ENCODE results near the gene RNF157. TPM values are rescaled to one million over a fixed set of nuclear protein-coding genes. Genes with fewer than 3 reads are reported as not detected.

Gene RNF157
- total and polyA plus RNA-seq, 2 of the 13 experiments (the other 11 are each of a cell fraction or from before 2014, with no cell fraction given) = 0.44 to 1.5 TPM

DNA sequence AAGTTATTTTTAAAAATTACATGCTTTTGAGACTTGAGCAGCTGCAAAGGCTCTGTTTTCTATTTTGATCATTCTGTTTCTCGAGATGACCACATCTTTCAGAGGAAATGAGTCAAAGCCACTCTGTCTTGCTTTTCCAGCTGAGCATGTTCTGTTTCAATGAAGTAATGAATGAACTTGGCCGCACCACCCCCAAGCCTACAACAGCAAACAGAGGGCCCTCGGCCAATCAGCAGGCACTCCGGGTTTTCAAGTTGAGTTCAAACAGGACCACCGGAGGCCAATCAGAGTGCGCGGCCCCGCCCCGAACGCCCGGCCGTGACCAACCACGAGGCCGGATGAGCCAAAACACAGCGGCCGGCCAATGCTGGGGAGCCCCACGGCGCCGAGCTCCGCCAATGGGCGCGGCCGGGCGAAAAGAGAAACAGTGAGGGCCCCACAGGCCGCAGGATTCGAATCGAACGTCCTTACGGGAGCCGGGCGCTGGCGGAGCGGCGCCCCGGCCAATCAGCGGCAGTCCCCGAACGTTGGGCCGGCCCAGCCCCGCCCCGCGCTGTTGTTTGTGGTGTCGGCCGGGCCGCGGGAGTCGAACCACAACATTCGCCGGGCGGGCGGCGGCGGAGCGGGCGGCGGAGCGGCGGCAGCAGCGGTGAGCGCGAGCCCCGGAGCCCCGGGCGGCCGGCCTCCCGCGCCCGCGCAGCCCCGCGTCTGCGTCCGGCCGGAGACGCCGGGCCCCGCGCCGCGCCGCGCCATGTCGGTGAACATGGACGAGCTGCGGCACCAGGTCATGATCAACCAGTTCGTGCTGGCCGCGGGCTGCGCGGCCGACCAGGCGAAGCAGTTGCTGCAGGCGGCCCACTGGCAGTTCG is 24.7 kb upstream of the RNF157 start, which contains the start of gene UBALD2 (continued):
- TF ChIP-seq SETDB1 (CRISPR knock-in tag; IDR thresholded peaks at IDR 0.05; ENCODE audit: borderline replicate concordance) = no peak
- TF ChIP-seq, protein P1, sequence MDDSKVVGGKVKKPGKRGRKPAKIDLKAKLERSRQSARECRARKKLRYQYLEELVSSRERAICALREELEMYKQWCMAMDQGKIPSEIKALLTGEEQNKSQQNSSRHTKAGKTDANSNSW (CRISPR knock-in tag; IDR thresholded peaks at IDR 0.05; ENCODE audit: borderline replicate concordance) = no peak
- TF ChIP-seq, protein P2, sequence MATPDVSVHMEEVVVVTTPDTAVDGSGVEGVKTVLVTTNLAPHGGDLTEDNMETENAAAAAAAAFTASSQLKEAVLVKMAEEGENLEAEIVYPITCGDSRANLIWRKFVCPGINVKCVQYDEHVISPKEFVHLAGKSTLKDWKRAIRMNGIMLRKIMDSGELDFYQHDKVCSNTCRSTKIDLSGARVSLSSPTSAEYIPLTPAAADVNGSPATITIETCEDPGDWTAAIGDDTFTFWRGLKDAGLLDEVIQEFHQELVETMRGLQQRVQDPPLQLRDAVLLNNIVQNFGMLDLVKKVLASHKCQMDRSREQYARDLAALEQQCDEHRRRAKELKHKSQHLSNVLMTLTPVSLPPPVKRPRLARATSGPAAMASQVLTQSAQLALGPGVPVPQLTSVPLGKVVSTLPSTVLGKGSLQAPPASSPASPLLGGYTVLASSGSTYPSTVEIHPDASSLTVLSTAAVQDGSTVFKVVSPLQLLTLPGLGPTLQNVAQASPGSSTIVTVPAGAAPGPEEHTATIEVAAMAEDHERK (CRISPR knock-in tag; IDR thresholded peaks at IDR 0.05; ENCODE audit: low read depth) = peak; percentile 76; the same call in 1 of the 2 replicates
- peak; percentile 95 for TF ChIP-seq SP4 (CRISPR knock-in tag; IDR thresholded peaks at IDR 0.05)
- peak; percentile 60 for TF ChIP-seq SIN3B (IDR thresholded peaks at IDR 0.05; ENCODE audit: low read length)
- TF ChIP-seq, protein P3, sequence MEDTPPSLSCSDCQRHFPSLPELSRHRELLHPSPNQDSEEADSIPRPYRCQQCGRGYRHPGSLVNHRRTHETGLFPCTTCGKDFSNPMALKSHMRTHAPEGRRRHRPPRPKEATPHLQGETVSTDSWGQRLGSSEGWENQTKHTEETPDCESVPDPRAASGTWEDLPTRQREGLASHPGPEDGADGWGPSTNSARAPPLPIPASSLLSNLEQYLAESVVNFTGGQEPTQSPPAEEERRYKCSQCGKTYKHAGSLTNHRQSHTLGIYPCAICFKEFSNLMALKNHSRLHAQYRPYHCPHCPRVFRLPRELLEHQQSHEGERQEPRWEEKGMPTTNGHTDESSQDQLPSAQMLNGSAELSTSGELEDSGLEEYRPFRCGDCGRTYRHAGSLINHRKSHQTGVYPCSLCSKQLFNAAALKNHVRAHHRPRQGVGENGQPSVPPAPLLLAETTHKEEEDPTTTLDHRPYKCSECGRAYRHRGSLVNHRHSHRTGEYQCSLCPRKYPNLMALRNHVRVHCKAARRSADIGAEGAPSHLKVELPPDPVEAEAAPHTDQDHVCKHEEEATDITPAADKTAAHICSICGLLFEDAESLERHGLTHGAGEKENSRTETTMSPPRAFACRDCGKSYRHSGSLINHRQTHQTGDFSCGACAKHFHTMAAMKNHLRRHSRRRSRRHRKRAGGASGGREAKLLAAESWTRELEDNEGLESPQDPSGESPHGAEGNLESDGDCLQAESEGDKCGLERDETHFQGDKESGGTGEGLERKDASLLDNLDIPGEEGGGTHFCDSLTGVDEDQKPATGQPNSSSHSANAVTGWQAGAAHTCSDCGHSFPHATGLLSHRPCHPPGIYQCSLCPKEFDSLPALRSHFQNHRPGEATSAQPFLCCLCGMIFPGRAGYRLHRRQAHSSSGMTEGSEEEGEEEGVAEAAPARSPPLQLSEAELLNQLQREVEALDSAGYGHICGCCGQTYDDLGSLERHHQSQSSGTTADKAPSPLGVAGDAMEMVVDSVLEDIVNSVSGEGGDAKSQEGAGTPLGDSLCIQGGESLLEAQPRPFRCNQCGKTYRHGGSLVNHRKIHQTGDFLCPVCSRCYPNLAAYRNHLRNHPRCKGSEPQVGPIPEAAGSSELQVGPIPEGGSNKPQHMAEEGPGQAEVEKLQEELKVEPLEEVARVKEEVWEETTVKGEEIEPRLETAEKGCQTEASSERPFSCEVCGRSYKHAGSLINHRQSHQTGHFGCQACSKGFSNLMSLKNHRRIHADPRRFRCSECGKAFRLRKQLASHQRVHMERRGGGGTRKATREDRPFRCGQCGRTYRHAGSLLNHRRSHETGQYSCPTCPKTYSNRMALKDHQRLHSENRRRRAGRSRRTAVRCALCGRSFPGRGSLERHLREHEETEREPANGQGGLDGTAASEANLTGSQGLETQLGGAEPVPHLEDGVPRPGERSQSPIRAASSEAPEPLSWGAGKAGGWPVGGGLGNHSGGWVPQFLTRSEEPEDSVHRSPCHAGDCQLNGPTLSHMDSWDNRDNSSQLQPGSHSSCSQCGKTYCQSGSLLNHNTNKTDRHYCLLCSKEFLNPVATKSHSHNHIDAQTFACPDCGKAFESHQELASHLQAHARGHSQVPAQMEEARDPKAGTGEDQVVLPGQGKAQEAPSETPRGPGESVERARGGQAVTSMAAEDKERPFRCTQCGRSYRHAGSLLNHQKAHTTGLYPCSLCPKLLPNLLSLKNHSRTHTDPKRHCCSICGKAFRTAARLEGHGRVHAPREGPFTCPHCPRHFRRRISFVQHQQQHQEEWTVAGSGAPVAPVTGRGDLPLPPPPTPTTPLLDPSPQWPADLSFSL (CRISPR knock-in tag; IDR thresholded peaks at IDR 0.05) = no peak
- TF ChIP-seq, protein P4, sequence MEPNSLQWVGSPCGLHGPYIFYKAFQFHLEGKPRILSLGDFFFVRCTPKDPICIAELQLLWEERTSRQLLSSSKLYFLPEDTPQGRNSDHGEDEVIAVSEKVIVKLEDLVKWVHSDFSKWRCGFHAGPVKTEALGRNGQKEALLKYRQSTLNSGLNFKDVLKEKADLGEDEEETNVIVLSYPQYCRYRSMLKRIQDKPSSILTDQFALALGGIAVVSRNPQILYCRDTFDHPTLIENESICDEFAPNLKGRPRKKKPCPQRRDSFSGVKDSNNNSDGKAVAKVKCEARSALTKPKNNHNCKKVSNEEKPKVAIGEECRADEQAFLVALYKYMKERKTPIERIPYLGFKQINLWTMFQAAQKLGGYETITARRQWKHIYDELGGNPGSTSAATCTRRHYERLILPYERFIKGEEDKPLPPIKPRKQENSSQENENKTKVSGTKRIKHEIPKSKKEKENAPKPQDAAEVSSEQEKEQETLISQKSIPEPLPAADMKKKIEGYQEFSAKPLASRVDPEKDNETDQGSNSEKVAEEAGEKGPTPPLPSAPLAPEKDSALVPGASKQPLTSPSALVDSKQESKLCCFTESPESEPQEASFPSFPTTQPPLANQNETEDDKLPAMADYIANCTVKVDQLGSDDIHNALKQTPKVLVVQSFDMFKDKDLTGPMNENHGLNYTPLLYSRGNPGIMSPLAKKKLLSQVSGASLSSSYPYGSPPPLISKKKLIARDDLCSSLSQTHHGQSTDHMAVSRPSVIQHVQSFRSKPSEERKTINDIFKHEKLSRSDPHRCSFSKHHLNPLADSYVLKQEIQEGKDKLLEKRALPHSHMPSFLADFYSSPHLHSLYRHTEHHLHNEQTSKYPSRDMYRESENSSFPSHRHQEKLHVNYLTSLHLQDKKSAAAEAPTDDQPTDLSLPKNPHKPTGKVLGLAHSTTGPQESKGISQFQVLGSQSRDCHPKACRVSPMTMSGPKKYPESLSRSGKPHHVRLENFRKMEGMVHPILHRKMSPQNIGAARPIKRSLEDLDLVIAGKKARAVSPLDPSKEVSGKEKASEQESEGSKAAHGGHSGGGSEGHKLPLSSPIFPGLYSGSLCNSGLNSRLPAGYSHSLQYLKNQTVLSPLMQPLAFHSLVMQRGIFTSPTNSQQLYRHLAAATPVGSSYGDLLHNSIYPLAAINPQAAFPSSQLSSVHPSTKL (CRISPR knock-in tag; IDR thresholded peaks at IDR 0.05) = peak; percentile 45
- peak; percentile 83 for TF ChIP-seq FOXJ3 (CRISPR knock-in tag; IDR thresholded peaks at IDR 0.05; ENCODE audit: borderline replicate concordance)
- TF ChIP-seq ZNF678 (CRISPR knock-in tag; IDR thresholded peaks at IDR 0.05) = no peak
- TF ChIP-seq, protein P5, sequence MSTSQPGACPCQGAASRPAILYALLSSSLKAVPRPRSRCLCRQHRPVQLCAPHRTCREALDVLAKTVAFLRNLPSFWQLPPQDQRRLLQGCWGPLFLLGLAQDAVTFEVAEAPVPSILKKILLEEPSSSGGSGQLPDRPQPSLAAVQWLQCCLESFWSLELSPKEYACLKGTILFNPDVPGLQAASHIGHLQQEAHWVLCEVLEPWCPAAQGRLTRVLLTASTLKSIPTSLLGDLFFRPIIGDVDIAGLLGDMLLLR (CRISPR knock-in tag; IDR thresholded peaks at IDR 0.05) = peak; percentile 76; the same call in 1 of the 2 replicates
- TF ChIP-seq ZEB1 (IDR thresholded peaks at IDR 0.05; ENCODE audit: insufficient replicate concordance, low read depth) = no peak
- TF ChIP-seq ZNF329 (CRISPR knock-in tag; IDR thresholded peaks at IDR 0.05; ENCODE audit: low read depth) = no peak
- TF ChIP-seq ZNF230 (CRISPR knock-in tag; IDR thresholded peaks at IDR 0.05) = no peak; the same call in 1 of the 2 replicates
- TF ChIP-seq NFYB (CRISPR knock-in tag; IDR thresholded peaks at IDR 0.05) = peak; percentile 99
- TF ChIP-seq HOXA7 (CRISPR knock-in tag; IDR thresholded peaks at IDR 0.05) = no peak
- no peak for TF ChIP-seq EED (CRISPR knock-in tag; IDR thresholded peaks at IDR 0.05)
